ENCODE data around the gene AGPAT3.

AGPAT3 gene

GRCh38 chr21:43983390-43983789, 118.4 kb downstream of the AGPAT3 start:
- Histone ChIP-seq H3K4me1 (peaks cover 0 to 14% (median 0%) of the 10 kb centered on the region in 4 donors), H3K4me3 (no peak overlapping the region), H3K27ac (no peak overlapping the region), H3K9me3 (no peaks in the 10 kb centered on the region), H3K27me3 (no peaks in the 10 kb centered on the region), H3K36me3 (peaks cover 30 to 53% (median 31%) of the 10 kb centered on the region in 3 donors)
- TF ChIP-seq CTCF (IDR thresholded peaks at IDR 0.05) = no peak
- intact Hi-C loops (cut with DNase I; ENCODE audit: low total_unique reads) = no loop called here
- no peak for DNase-seq

DNA sequence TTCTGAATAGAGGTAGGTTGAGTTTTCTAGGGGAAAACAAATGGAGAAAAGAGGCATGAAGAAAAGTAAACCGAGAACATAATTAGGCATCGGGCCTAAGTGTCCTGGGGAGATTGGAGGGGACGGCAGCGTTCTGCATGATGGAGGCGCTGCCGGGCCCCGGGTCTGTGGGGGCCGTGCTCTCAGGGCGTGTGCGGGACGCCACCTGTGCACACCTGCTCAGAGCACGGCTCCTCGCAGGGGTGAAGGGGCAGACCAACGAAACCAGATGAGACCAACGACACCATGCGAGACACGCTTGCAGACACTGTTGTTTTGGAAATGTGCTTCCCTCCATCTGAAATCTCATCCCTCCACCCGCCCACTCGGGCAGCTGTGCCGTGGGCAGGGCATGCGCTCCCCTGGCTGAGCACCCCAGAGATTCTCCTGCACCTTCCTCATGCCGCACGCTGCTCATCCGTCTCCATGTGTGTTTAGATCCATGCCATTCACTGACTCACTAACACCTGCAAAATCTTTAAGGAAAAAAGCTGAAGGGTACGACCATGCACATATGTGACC, 118.9 kb downstream of the AGPAT3 start:
- Histone ChIP-seq H3K27ac (no peak overlapping the region), H3K36me3 (peaks cover 26 to 47% (median 27%) of the 10 kb centered on the region in 3 donors), H3K4me3 (no peak overlapping the region), H3K9me3 (no peaks in the 10 kb centered on the region), H3K4me1 (peaks cover 0 to 14% (median 0%) of the 10 kb centered on the region in 4 donors), H3K27me3 (no peaks in the 10 kb centered on the region)
- no peak for TF ChIP-seq CTCF (IDR thresholded peaks at IDR 0.05)
- intact Hi-C loops (cut with DNase I; ENCODE audit: low total_unique reads) = no loop called here
- DNase-seq = no peak

- DNase-seq = no peak
- Histone ChIP-seq H3K9me3 (no peaks in the 10 kb centered on the region), H3K36me3 (peaks cover 26 to 41% (median 27%) of the 10 kb centered on the region in 3 donors), H3K27me3 (no peaks in the 10 kb centered on the region), H3K27ac (no peak overlapping the region), H3K4me1 (peaks cover 0 to 14% (median 0%) of the 10 kb centered on the region in 4 donors), H3K4me3 (no peak overlapping the region)
- intact Hi-C loops (cut with DNase I; ENCODE audit: low total_unique reads) = no loop called here
- no peak for TF ChIP-seq CTCF (IDR thresholded peaks at IDR 0.05)
These were observed 120.1 kb downstream of the AGPAT3 start for GRCh38 chr21:43984905-43985689.

GRCh38 chr21:43985690-43986251, 120.7 kb downstream of the AGPAT3 start:
- Histone ChIP-seq H3K4me3 (no peak overlapping the region), H3K27ac (no peak overlapping the region), H3K9me3 (no peaks in the 10 kb centered on the region), H3K4me1 (peaks cover 0 to 14% (median 0%) of the 10 kb centered on the region in 4 donors), H3K27me3 (no peaks in the 10 kb centered on the region), H3K36me3 (peaks cover 23 to 34% (median 24%) of the 10 kb centered on the region in 3 donors)
- intact Hi-C loops (cut with DNase I; ENCODE audit: low total_unique reads) = no loop called here
- TF ChIP-seq CTCF (IDR thresholded peaks at IDR 0.05) = no peak
- DNase-seq = no peak

DNA sequence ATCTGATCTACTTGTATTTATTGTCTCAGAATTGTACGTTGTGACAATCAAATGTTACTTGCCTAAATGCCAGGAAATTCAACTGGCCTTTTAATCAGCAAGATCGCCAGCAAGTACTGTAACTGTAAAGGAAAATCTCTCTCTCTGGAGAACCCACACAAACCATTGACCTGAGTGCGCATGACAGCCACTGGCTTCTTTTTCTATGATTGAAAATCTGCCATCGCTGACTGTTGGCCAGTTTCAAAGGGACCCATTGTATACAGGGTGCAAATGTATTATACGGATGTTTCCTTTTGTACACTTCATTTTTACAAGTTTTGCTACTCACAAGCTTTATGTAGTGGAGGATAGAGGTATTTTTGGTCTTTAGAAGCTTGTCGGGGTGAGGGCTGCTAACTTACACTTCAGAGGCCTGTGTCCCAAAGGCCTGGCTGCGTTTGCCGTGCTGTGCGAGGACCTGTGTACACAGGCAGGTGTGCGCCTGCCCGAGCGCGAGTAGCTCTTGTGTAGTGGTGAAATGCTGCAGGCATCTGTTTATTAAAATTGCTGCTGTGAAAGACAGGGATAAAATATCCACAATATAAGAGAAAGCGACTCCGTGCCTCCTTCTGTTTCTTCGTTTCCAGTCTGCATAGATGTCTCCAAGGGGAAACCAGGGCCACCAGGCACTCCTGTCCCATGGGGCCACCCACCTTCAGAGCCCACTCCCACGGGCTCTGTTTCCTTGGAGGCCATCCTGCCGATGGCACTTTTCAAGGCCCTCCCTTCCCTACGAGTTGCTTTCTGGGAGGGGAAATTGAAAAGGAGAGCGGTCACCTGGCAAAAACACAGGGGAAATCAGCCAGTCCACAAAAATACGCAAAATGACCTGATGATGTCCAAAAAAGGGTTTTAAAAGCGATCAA, 121.8 kb downstream of the AGPAT3 start:
- no peak for DNase-seq
- Histone ChIP-seq H3K4me3 (no peak overlapping the region), H3K27ac (no peak overlapping the region), H3K36me3 (peaks cover 13 to 24% (median 14%) of the 10 kb centered on the region in 3 donors), H3K4me1 (peaks cover 0 to 14% (median 0%) of the 10 kb centered on the region in 4 donors), H3K9me3 (no peaks in the 10 kb centered on the region), H3K27me3 (peaks cover 0 to 3% of the 10 kb centered on the region in 2 donors)
- intact Hi-C loops (cut with DNase I; ENCODE audit: low total_unique reads) = no loop called here
- no peak for TF ChIP-seq CTCF (IDR thresholded peaks at IDR 0.05)
